ENCODE results near the gene PARK7.
"Not testable (repeated sequence)": the region's sequence is repeated elsewhere in the genome, so short reads cannot be mapped to it uniquely, and the experiment has no call there.

The PARK7 gene

DNA sequence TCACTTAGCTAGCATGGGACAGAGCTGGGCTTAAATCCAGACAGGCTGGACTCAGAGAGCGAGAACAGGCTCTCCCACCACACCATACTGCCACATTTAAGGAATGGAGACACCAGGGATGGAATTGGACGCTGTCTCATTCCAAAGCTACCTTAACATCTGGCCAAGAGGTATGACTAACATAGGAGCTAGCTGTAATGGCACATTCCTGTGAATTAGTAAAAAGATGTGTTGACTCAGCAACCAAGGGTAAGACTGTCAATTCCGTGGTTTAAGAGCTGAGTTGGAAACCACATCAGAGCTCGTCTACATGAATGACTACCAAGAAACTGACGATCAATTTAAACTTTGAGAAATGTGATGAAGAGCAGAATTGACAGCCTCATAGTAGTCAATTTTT is 12.6 kb upstream of the PARK7 start:
- DNase-seq: no peak

GRCh38 chr1:7952791-7953190 is 8.7 kb upstream of the PARK7 start:
- DNase-seq: not testable (repeated sequence)

GRCh38 chr1:7953850-7954609 is 7.5 kb upstream of the PARK7 start:
- DNase-seq: peak; percentile 97

- DNase-seq: no peak
These were observed 6.8 kb upstream of the PARK7 start for GRCh38 chr1:7954683-7955082.

- DNase-seq: no peak
These were observed 5.1 kb upstream of the PARK7 start for GRCh38 chr1:7956218-7957032.

DNA sequence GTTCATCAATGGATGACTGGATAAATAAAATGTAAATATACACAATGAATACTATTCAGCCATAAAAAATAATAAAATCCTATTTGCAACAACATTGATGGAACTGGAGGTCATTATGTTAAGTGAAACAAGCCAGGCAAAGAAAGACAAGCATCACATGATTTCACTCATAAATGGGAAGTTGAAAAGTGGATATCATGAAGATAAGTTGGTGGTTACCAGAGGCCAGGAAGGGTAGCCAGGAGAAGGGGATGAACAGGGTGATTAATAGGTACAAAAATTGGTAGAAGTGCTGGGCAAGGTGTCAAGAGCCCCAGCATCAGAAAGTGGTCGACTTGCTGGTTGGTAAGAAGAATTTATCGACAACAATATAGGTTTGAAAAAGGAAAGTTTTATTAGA is 1.3 kb upstream of the PARK7 start:
- no peak for DNase-seq

- DNase-seq: no peak
These were observed 670 bp upstream of the PARK7 start for GRCh38 chr1:7960867-7961215.

GRCh38 chr1:7962014-7962335 is 464 bp downstream of the PARK7 start:
- no peak for DNase-seq

- DNase-seq: no peak
These were observed 1.3 kb downstream of the PARK7 start for GRCh38 chr1:7962636-7963377.

GRCh38 chr1:7963378-7963730 is 1.8 kb downstream of the PARK7 start:
- not testable (repeated sequence) for DNase-seq

DNA sequence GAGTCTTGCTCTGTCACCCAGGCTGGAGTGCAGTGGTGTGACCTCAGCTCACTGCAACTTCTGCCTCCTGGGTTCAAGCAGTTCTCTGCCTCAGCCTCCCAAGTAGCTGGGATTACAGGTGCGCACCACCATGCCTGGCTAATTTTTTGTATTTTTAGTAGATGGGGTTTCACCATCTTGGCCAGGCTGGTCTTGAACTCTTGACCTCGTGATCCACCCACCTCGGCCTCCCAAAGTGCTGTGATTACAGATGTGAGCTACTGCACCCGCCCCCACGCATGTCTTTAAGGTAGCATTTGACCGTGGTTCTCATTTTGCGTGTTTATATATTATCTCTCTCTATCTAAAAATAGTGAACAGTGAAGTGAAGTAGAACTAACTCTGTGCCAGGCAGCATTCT is 2.3 kb downstream of the PARK7 start:
- not testable (repeated sequence) for DNase-seq

GRCh38 chr1:7964476-7964875 is 3.0 kb downstream of the PARK7 start:
- DNase-seq: no peak

GRCh38 chr1:7967196-7967595 is 5.7 kb downstream of the PARK7 start:
- DNase-seq: no peak

DNA sequence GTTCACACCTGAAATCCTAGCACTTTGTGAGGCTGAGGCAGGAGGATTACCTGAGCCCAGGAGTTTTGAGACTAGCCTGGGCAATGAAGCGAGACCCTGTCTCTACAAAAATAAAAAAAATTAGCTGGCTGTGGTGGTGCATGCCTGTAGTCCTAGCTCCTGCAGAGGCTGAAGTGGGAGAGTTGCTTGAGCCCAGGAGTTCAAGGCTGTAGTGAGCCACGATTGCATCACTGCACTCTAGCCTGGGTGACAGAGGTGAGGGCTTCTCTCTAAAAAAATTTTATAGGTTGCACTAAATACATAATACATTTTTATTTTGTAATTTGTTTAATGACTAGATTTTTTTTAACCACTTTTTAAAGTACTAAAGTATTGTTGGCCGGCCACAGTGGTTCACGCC is 6.1 kb downstream of the PARK7 start:
- DNase-seq: no peak

DNA sequence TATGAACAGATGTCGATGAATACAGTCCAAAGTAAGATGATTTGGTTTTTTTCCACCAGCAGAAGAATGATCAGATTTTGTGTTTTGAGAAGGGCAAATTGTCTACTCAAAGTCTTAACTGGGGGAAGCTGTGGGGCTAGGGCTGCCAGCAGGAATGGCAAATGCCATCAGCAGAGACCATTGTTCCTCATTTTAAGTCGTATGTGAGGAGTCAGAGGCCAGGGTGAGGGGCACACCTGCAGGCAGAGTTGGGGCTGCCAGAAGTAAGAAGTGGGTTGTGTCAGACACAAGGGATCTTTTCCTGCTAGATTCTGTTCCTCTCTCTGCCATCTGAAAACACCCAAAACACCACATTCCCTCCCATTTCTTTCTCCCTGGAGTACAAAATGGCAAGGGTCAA is 8.7 kb downstream of the PARK7 start:
- no peak for DNase-seq

GRCh38 chr1:7971024-7971423 is 9.5 kb downstream of the PARK7 start:
- DNase-seq: no peak

DNA sequence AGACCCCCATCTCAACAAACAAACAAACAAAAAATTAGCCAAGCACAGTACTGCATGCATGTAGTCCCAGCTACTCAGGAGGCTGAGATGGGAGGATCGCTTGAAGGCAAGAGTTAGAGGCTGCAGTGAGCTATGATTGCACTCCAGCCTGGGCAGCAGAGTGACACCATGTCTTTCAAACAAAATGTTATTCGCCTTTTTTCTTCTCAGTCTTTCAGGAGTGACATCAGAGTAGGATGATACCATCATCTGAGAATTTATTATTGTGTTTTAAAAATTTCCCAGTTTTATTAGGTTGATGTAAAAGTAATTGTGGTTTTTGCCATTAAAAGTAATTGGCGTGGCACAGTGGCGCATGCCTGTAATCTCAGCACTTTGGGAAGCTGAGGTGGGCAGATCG is 10.8 kb downstream of the PARK7 start:
- DNase-seq: no peak

DNA sequence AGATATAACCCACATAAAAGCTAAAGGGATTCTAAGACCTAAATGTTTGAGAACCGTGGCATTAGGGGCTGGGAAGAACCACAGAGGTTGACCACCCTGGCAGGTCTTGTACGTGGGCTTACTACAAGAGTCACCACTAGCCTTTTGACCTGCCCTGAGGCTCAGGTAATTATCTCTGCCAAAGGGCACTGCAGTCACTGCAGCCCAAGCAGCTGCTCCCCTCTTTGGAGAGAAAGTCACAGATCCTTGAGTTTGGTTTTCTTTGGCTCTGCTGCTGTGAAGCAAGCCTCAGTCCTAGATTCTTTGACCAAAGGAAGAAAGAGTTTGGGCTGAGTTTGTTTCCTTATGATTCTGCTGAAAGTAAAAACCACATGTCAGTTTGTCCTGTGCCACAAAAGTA is 11.6 kb downstream of the PARK7 start:
- no peak for DNase-seq

DNA sequence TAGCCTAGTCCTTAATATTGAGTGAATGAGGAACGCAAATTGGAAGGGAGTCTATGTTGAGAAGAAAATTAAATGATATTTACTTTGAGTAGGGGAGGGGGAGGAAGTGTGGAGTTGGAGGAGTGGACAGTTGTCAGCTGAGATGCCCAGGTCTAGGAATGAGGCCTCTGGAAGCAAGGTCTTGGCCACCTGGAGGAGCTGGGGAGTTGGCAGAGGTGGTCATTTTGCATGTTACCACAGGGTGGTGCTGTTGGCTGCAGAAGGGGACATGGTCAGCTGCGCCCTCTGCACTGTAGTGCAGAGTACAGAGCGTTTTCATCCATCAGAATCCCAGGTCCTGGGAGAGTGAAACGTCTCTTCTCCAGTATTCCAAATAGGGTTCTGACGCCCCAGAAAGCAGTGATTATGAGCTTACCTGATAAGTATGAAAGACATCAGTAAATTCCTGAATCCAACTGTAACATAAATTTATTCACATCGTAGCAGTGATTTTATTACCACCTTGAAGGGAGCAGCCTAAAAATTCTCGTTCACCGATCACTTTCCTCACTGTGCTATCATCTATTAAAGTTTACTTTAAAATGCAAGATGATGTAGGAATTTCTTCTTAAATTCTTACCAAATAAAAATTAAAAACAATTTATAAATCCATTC is 13.8 kb downstream of the PARK7 start:
- peak; percentile 82 for DNase-seq

DNA sequence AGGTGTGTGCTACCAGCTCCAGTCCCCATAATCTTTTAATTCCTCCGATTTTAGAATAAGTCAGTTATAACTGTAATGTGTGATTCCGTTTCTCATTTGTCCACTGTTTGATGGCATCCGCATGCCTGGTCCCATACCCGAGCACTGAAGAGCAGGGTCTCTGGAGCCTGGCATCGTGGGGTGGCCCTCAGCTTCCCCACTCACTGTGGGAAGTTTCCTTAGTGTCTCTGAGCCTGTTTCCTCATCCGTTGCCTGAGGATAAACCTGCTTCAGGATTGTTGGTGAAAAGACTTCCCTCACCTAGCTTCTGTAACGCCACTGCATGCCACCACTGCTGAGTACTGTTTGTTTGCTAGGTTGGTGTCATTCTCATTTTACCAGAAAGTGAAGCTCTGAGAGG is 19.5 kb downstream of the PARK7 start:
- DNase-seq: no peak

- DNase-seq: no peak
These were observed 21.7 kb downstream of the PARK7 start for GRCh38 chr1:7983086-7983778.

DNA sequence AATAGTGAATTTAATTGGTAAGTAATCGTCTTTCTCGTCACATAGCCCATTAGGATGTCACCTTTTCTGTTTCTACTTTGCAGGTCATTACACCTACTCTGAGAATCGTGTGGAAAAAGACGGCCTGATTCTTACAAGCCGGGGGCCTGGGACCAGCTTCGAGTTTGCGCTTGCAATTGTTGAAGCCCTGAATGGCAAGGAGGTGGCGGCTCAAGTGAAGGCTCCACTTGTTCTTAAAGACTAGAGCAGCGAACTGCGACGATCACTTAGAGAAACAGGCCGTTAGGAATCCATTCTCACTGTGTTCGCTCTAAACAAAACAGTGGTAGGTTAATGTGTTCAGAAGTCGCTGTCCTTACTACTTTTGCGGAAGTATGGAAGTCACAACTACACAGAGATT is 23.3 kb downstream of the PARK7 start:
- DNase-seq: no peak
